Measurements from ENCODE around the gene B4GALT5.

The B4GALT5 gene

GRCh38 chr20:49602345-49603208, 111.1 kb downstream of the B4GALT5 start:
- no peak for DNase-seq (ENCODE audit: low read depth in 1 of 2, low spot score in 1 of 2)
- in situ Hi-C loops (cut with HindIII; ENCODE audit: low pct_unique_long_range_greater_than_20kb, low sequenced_read_pairs) = no loop called here
- TF ChIP-seq JUND (IDR thresholded peaks at IDR 0.05; ENCODE audit: low read depth) = no peak

- no peak for DNase-seq (ENCODE audit: low read depth in 1 of 2, low spot score in 1 of 2)
- no peak for TF ChIP-seq JUND (IDR thresholded peaks at IDR 0.05; ENCODE audit: low read depth)
- in situ Hi-C loops (cut with HindIII; ENCODE audit: low pct_unique_long_range_greater_than_20kb, low sequenced_read_pairs) = no loop called here
Measured at GRCh38 chr20:49601153-49601924, 112.3 kb downstream of the B4GALT5 start.

- in situ Hi-C loops (cut with HindIII; ENCODE audit: low pct_unique_long_range_greater_than_20kb, low sequenced_read_pairs) = no loop called here
- DNase-seq (ENCODE audit: low read depth in 1 of 2, low spot score in 1 of 2) = no peak
Measured at GRCh38 chr20:49599746-49600113, 113.9 kb downstream of the B4GALT5 start.

GRCh38 chr20:49597825-49598395, 115.8 kb downstream of the B4GALT5 start:
- in situ Hi-C loops (cut with HindIII; ENCODE audit: low pct_unique_long_range_greater_than_20kb, low sequenced_read_pairs) = no loop called here
- TF ChIP-seq JUND (IDR thresholded peaks at IDR 0.05; ENCODE audit: low read depth) = no peak
- DNase-seq (ENCODE audit: low read depth in 1 of 2, low spot score in 1 of 2) = no peak

More at GRCh38 chr20:49599746-49600113, 113.9 kb downstream of the B4GALT5 start:
- TF ChIP-seq JUND (IDR thresholded peaks at IDR 0.05; ENCODE audit: low read depth) = no peak

- TF ChIP-seq JUND (IDR thresholded peaks at IDR 0.05; ENCODE audit: low read depth) = no peak
- no peak for DNase-seq (ENCODE audit: low read depth in 1 of 2, low spot score in 1 of 2)
- in situ Hi-C loops (cut with HindIII; ENCODE audit: low pct_unique_long_range_greater_than_20kb, low sequenced_read_pairs) = no loop called here
Measured at GRCh38 chr20:49595811-49596561, 117.7 kb downstream of the B4GALT5 start.

GRCh38 chr20:49595346-49595745, 118.3 kb downstream of the B4GALT5 start:
- no peak for DNase-seq (ENCODE audit: low read depth in 1 of 2, low spot score in 1 of 2)
- in situ Hi-C loops (cut with HindIII; ENCODE audit: low pct_unique_long_range_greater_than_20kb, low sequenced_read_pairs) = no loop called here
- no peak for TF ChIP-seq JUND (IDR thresholded peaks at IDR 0.05; ENCODE audit: low read depth)

- DNase-seq (ENCODE audit: low read depth in 1 of 2, low spot score in 1 of 2) = no peak
- in situ Hi-C loops (cut with HindIII; ENCODE audit: low pct_unique_long_range_greater_than_20kb, low sequenced_read_pairs) = no loop called here
- no peak for TF ChIP-seq JUND (IDR thresholded peaks at IDR 0.05; ENCODE audit: low read depth)
Measured at GRCh38 chr20:49594931-49595315, 118.8 kb downstream of the B4GALT5 start.

GRCh38 chr20:49594143-49594930, 119.3 kb downstream of the B4GALT5 start:
- DNase-seq (ENCODE audit: low read depth in 1 of 2, low spot score in 1 of 2) = peak in 1 of 2 experiments; percentile 60
- TF ChIP-seq JUND (IDR thresholded peaks at IDR 0.05; ENCODE audit: low read depth) = no peak
- in situ Hi-C loops (cut with HindIII; ENCODE audit: low pct_unique_long_range_greater_than_20kb, low sequenced_read_pairs) = no loop called here

- in situ Hi-C loops (cut with HindIII; ENCODE audit: low pct_unique_long_range_greater_than_20kb, low sequenced_read_pairs) = no loop called here
Measured at GRCh38 chr20:49593466-49594142, 120.1 kb downstream of the B4GALT5 start.

GRCh38 chr20:49592120-49592519, 121.6 kb downstream of the B4GALT5 start:
- in situ Hi-C loops (cut with HindIII; ENCODE audit: low pct_unique_long_range_greater_than_20kb, low sequenced_read_pairs) = no loop called here
- no peak for TF ChIP-seq JUND (IDR thresholded peaks at IDR 0.05; ENCODE audit: low read depth)
- no peak for DNase-seq (ENCODE audit: low read depth in 1 of 2, low spot score in 1 of 2)

More at GRCh38 chr20:49593466-49594142, 120.1 kb downstream of the B4GALT5 start:
- DNase-seq (ENCODE audit: low read depth in 1 of 2, low spot score in 1 of 2) = no peak
- TF ChIP-seq JUND (IDR thresholded peaks at IDR 0.05; ENCODE audit: low read depth) = no peak

- in situ Hi-C loops (cut with HindIII; ENCODE audit: low pct_unique_long_range_greater_than_20kb, low sequenced_read_pairs) = no loop called here
- no peak for DNase-seq (ENCODE audit: low read depth in 1 of 2, low spot score in 1 of 2)
- no peak for TF ChIP-seq JUND (IDR thresholded peaks at IDR 0.05; ENCODE audit: low read depth)
Measured at GRCh38 chr20:49591217-49591865, 122.3 kb downstream of the B4GALT5 start.

All from T47D (cell line).